G401.6 (cell line): ENCODE results near the gene PPIF.
"Not testable (repeated sequence)": the region's sequence is repeated elsewhere in the genome, so short reads cannot be mapped to it uniquely, and the experiment has no call there.

Experiments used
- FAIRE-seq: peaks from 2 replicates; lab custom pipeline; 2012; peaks lifted over from hg19 to GRCh38; lab: Jason Lieb, UNC

PPIF gene

DNA sequence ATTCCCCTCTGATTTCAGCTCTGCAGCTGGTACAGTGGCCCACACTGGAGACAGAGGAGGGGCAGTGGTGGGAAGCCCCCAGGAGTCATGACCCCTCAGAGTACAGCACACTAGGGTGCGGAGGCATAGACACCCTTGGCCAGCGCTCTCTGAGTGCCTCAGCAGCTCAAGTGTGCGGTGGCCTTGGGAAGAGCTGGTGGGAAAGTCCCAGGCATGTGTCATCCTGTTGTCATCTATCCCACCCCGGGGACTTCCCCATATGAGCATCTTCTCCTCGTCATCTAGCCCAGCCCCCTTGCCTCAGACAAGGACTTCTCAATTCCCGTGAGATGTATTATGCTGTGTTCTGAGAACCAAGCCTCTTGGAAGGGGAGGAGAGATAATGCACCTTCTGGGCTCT lies 15.6 kb upstream of the PPIF start:
- FAIRE-seq = no peak

DNA sequence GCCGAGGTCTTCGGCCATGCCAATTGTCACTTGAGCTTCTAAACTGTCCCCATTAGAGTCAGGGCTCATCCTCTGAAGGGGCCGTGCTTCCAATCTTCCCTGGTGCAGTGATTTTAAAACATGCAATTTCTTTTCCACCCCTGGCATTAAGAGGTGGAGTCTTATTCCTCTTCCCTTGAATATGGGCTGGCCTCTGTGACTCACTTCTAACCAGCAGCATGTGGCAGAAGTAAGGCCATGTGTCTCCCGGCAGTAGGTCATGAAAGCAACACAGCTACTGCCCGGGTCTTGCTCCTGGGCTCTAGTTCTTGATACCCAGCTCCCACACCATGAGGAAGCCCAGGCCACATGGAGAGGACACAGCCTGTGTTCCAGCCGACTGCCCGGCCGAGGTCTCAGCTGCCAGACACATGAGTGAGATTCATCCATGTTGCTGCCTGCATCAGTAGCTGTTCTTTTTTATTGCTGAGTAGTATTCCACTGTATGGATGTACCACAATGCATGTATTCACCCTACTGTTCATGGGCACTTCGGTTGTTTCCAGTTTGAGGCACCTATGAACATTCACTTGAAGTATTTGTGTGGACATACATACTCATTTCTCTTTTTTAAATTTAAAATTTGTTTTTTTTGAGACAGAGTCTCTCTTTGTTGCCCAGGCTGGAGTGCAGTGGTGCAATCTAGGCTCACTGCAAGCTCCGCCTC lies 14.5 kb upstream of the PPIF start:
- FAIRE-seq = not testable (repeated sequence)

DNA sequence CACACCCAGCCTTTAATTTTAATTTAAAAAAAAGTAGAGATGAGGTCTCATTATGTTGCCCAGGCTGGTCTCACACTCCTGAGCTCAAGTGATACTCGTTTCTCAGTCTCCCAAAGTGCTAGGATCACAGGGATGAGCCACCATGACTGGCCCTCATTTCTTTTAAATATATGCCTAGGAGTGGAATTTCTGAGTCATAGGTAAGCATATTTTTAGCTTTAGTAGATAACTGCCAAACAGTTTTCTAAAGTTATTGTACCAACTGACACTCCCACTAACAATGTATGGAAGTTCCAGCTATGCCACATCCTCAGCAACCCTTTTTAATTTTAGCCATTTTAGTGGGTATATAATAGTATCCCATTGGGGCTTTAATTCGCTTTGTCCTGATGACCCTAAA lies 13.8 kb upstream of the PPIF start:
- FAIRE-seq = no peak

DNA sequence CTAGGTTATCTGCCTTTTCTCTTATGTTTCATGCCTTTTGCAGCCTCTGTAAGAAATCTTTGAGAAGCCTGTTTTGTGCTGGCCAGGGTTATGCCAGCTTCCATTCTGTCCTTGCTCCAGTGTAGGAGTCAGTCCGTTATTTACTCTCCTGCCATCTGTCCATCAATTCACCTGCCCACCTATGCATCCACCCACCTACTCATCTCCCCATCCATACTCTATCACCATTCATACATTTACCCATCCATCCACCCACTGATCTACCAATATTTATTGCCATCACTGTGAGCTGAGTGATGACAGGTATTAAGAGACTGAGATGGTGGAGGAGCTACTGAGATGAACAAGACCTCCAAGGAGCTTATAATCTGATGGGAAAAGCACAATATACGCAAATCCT lies 12.7 kb upstream of the PPIF start:
- FAIRE-seq = no peak

DNA sequence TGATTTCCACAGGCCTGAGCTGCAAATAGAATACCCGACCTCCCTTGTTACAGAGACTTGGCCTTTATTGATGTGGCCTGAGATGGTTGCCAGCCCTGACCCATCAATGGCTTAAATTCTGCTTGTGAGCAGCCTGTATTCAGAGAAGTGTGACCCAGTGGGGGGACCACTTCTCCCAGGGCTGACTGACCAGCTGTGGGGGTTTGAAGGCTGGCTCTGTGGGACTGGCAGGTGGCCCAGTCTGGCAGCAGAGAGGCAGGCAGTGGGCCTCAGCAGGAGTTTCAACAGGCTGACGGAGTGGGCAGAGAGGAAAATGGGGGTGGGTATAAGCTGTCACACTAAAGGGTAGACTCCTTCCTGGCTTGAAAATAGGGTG lies 12.2 kb upstream of the PPIF start:
- FAIRE-seq = no peak

DNA sequence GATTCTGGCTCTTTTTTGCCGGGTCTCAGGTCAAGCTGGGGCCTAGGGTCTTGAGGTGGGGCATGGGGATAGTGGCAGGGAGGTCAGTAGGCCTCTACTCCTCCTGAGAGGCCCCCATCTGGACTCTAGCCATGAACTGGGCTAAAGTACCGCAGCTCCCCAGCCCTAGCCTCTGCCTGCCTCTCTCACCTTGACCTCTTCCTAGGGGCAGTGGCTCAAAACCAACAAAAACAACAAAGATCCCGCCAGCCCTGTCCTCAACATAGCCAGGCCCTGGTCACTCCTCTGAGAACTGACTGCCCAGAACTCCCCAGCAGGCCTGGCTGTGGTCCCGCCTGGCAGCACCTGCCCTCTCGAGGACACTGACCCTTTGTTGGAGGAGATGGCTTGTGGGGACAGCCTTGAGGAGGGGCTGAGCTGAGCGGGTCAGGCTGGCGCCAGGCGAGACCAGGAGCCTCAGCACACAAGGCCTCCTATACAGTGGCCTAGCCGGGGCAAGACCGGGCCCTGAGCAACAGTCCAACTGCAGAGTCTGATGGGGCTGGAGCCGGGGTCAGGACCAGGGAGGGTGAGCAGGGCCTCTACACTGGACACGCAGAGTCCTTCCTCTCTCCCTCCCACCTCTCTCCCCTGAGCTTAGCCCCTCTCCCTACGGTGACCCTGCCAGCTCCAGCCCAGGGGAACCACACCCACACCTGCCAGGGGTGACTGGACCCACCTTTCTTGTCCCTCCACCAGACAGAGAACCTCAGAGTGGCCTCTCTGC lies 11.6 kb upstream of the PPIF start:
- FAIRE-seq = no peak

DNA sequence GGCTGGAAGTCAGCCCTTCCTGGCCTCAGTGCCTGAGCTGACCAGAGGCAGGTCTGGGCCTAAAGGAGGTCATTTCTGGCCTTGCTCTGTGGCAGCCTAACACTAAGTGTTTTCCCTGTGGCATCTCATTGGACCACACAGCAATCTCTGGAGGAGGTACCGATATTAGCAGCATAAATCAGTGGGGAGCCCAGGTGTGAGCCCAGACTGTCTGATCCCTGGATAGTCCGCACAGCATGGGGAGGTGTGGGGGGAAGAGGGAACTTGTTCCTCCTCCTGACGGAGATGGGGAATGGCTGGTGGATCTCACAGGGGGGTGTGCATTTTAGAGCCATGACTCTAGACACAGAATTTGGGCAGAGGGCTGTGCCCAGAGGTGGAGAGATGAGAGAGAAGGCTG lies 11.0 kb upstream of the PPIF start:
- no peak for FAIRE-seq

DNA sequence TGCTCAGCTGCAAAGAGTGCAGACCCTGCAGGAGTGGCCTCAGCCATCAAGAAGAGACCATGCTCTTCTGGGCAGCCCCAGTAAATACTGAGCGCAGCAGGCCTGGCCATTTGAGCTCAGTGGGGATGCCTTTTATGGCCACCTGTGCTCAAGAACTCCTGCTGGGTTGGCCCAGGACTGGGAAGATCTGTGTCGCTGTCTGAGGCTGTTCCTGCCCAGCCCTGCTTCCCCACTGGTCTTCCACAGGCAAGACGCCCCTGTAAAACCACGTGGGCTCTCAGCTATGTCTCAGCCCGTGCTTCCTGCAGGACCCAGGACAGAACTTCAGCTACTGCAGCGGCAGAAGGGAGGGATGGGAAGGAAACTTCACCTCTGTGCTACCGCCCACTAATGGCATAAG lies 10.5 kb upstream of the PPIF start:
- FAIRE-seq = no peak

DNA sequence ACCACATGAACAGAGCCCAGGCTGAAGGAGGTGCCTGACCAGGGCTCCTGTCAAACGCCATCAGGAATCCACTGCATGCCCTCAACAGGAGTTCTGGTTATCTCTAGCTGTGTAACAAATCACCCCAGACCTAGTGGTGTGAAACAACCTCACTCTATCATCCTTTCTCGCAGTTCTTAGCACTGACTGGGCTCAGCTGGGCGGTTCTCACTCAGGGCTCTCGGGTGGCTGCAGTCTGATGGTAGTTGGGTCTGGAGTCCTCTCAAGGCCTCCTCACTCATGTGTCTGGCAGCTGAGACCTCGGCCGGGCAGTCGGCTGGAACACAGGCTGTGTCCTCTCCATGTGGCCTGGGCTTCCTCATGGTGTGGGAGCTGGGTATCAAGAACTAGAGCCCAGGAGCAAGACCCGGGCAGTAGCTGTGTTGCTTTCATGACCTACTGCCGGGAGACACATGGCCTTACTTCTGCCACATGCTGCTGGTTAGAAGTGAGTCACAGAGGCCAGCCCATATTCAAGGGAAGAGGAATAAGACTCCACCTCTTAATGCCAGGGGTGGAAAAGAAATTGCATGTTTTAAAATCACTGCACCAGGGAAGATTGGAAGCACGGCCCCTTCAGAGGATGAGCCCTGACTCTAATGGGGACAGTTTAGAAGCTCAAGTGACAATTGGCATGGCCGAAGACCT lies 9.3 kb upstream of the PPIF start:
- FAIRE-seq = not testable (repeated sequence)

DNA sequence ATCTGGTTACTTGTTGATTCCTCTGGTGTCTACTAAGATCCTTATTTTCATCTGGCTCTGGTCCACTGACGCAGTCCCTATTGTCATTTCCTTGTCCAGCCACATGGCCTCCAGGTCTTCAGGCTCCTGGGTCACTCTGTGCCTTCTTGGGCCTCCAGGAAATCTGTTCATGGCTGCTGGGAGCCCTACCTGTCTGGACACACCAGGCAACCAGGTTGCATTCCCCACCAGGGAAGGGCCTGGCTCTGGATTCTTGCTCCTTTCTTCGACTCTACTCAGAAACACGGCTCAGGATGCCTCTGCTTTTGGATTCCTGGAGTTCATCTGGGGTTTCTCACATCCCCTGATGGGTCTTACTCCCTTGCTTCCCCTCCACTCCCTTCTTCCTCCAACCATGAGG lies 8.0 kb upstream of the PPIF start:
- FAIRE-seq = no peak

DNA sequence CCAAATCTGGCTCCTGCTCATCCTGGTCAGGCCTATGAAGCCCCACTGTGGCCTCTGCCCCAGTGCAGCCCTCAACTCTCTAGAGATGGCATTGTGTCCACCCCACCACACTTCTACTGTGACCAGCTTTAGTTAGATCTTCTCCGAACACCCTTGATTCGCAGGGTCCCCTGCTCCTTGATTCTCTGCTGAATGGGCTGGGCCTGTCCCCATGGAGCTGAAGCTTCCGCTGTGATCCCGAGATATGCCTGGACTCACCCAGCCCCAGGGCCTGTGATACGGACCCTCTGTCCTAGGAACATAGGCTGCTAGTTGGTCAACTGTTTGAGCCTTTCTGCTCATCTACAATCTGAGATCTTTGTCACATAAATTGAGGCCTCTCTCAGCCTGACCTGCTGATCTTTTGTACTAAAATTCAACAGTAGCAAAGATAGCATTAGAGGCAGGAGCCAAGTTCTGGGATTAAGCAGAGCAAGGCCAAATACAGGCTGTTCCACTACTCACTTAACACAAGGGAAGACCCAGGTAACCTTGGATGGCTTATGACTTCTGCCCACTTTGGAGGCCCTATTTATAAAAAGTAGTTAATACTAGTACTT lies 6.5 kb upstream of the PPIF start:
- no peak for FAIRE-seq

DNA sequence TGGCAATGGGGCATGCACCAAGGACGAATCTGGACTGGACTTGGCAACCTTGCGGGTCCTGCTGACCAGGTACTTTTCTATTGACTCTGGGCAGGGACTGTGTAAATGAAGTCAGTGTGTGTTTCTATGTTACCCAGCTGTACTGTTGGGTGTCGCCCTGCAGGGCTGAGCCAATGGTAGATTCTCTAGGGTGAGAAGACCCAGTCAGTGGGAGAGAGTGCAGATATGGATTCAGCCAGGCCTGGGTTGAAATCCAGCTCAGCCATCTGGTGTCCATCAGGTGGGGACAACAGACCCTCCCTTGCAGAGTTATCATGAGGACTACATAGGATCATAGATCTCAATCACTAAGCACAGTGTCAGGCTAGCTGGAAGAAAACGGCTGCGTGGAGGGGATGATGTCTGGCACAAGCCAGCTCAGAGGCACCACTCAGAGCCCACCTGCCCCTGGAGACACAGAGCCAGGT lies 4.9 kb upstream of the PPIF start:
- FAIRE-seq = no peak

DNA sequence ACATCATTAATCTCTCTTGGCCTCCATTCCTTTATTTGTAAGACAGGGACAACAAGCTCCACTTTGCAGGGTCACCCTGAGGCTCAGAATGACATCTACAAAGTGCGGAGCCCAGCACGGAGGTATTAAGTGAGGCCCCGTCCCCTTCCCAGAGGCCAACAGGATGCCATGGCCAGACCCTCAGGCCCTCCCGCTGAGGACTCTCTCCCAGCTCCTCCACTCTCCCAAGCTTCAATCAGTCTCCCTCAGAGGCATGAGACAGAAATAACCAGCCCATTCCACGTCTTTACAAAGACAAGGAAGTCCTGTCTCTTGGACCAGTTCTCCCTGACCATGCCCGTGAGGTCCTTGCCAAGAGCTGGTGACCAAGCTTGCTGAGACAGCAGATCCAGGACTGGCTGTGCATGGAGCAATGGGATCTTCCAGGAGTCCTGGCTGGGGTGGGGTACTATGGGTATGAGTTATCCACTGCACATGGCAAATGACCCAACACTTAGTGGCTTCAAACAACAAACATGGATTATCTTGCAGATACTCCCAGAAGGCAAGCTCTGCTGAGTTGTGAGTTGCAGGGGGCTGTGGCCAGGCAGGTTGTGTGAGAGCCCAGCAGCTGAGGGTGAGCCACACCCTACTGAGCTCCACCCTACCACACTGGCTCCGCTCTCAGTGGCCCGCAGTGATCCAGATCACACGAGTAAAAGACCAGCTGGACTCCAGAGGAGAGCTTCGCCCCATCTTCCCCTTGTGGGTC lies 4.3 kb upstream of the PPIF start:
- no peak for FAIRE-seq

DNA sequence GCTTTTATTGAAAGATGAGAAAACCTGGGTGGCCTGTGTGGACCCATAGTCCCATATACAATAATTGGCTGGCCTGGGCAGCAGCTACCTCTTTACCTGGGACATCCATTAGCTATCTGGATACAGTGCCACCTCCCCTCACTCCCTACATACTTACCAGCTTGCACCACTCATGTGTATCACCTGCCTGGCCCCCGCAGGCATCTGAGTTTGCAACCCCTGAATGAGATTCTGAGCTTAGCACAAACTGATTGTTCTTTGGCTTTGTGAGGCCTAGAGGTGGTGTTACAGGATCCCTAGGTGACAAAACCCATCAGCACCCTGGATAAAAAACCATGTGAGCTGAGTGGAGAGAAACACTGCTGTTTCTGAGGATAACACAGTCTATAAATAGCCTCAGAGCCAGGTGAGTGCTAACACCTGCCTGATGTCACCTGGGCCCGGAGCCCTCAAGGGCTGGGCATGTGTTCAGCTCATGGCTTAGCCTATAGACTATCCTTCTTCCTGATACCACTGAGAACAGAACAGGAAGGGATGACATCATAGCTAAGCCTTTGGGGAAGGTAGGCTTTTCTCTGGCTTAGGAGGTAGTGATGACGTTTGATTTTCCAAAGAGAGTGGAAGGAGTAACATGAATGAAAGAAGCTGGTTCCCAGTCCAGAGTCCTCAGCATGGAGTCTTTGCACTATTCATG lies 2.6 kb upstream of the PPIF start:
- no peak for FAIRE-seq

DNA sequence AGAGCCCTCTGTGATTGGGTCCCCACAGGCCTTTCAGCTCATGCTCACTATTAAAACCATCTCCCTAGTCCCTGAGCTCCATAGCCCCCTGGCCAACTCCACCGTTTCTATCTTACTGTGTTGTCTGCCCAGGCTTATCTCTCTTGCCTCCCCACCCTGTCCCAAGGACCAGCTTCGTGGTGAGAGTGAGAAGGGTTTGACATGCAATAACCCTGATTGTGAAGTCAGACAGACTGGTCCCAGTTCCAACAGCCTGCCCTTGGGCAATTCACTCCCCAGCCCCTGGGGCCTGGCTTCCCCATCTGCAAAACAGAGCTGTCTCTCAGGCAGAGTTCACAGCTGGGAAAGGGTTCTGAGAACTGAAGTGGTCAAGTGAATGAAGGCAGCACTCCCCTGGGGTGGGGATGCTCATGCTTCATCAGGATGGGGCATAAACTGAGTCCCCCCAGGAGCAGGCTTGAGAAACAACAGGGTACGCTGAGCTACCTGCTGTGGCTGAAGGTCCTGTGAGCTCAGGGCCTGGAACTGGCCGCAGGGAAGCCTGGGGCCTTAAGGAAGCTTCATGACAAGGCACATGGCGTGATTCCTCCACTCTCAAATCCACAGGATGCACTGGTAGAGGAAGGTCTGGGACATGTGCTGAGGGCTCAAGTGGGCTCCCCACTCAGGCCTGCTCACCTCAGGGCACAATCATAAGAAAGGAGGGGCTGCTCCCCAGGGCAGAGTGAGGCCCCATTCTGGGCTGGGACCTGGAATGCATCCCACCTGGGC lies 1.8 kb upstream of the PPIF start:
- no peak for FAIRE-seq

DNA sequence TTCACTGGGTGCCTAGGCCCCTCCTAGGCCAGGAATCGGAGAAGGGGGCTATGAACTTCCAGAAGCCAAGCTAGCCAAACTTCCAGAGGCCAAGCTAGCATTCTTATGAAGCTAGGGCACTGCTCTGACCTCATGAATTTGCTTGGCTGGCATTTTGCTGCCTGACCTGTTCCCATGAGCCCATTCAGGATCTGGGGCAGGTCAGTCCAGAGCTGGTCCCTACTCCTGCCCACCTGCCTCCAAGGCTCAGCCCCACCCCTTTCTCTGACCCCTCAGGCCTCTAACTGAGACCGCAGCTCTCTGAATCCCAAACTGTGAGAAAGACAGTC lies 1.3 kb upstream of the PPIF start:
- no peak for FAIRE-seq

DNA sequence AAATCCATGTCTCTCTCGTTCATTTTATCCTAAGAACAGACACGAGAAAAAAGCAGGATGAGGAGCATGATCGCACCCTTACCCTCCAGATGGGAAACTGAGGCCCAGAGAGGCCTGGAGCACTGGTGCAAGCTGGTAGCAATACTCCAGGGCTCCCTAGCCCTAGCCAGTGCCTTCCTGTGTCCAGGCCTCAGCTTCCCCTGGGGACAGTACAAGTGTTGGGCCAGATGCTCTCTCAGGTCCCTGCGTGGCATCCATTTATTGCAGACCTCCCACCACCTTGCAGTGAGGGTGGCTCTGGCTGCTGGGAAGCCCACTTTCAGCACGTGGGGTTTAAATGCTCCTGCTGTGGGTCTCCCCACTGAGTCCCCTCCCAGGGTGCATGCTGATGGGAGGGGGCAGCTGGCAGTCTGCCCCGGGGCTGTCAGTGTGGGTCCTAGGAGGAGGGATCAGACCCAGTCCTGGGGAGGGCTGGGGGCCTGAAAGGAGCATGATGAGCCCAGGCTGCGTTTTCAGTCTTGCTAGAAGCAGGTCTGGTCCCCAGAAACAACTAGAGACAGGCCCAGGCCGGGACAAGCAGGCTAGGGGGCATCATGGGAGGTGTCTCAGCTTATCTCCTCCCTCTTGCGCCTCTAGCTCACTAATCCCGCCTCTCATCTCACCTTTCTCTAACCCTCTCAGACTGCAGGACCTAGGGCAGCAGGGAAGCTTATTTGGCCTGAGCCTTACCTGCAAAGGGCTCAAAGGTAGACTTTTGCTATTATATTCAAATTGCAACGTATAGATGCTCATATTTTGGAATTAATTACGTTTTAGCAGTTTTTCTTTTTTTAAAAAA lies 662 bp upstream of the PPIF start:
- FAIRE-seq = no peak

DNA sequence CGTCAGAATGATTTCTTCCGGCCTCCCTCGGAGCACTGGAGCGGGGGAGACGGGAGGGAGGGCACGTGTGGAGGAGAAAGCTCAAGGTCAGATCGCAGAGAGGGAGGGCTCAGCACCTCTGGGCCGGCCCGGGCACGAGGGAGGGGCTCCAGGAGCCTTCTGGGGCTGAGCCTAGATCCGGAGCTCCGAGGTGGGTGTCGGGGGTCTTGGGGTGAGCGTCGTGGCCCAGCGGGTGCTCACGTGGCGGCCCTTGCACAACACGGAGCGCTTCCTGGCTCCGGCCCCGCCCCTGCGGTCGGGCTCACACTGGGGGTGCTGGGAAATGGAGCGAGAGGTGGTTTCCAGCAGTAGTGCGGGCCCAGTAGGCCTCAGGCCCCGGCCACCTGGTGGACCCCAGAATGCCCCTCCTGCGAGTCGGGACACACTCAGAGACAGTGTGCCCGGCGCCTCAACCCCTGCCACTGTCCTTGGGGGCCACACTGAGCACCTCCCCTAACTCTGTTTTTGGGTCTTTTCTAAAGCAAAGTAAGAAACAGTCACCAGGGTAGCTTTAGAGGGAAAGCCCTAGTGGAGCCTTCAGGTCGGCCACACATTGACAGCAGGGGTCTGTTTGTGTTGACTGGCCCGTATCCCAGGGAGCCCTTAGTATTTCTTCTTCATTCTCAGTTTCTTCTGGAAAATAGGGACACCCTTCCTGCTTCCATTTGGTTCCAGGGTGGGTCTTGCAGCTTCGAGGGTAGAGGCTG lies 798 bp downstream of the PPIF start:
- FAIRE-seq = no peak

DNA sequence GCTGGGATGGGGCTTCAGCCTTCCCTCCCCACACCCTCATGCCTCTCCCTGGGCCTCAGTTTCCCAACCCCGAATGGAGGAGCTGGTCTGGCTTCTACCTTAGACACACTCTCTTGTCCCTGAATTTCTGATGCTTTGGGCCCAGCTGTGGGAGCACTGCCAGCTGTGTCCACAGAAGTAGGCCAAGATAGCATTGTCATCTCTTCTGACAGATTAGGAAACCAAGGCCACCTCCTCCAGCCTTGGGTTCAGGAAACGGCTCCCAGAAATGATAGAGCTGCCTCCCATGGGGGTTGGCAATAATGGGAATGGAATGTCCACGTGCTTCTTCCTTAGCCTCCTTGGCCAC lies 1.3 kb downstream of the PPIF start:
- FAIRE-seq = no peak
